DOHH2 (cell line): ENCODE measurements around the gene RTP3.

Experiments
- H3F3A ChIP-seq: fragments of 200-600 bp; sonication (generic), shearing (Covaris generic); 2 replicates; pipeline ENCODE4 v1.6.0; 2016; ENCODE audit warnings: antibody characterized with exemption, mild to moderate bottlenecking; ENCODE audit not compliant: control insufficient read depth, insufficient read depth
- H3K27ac ChIP-seq: fragments of 200-600 bp; sonication (generic); 2 replicates; pipeline ENCODE4 v1.5.1; 2014; ENCODE audit warnings: low read depth, mild to moderate bottlenecking, low read length, moderate library complexity
- H3K27me3 ChIP-seq: fragments of 200-600 bp; sonication (generic); 2 replicates; pipeline ENCODE4 v1.6.1; 2014; ENCODE audit warnings: mild to moderate bottlenecking, low read length, mixed read lengths; ENCODE audit not compliant: control insufficient read depth
- H3K36me3 ChIP-seq: fragments of 200-600 bp; sonication (generic); 2 replicates; pipeline ENCODE4 v1.6.1; 2014; ENCODE audit warnings: mild to moderate bottlenecking, low read length, moderate library complexity, mixed read lengths; ENCODE audit not compliant: control insufficient read depth
- H3K4me1 ChIP-seq: fragments of 200-600 bp; sonication (generic); 2 replicates; pipeline ENCODE4 v1.6.1; 2014; ENCODE audit warnings: mild to moderate bottlenecking, low read length, mixed read lengths; ENCODE audit not compliant: control insufficient read depth
- H3K4me2 ChIP-seq: fragments of 200-600 bp; sonication (generic); 2 replicates; pipeline ENCODE4 v1.6.0; 2014; ENCODE audit warnings: mild to moderate bottlenecking, low read length, moderate library complexity
- H3K4me3 ChIP-seq: fragments of 200-600 bp; sonication (generic); 2 replicates; pipeline ENCODE4 v1.5.1; 2014; ENCODE audit warnings: mild to moderate bottlenecking, low read length, mixed read lengths
- H3K79me2 ChIP-seq: fragments of 200-600 bp; sonication (generic); 2 replicates; pipeline ENCODE4 v1.6.1; 2014; ENCODE audit warnings: mild to moderate bottlenecking, low read length, mixed read lengths; ENCODE audit not compliant: control insufficient read depth
- H3K9me2 ChIP-seq: fragments of 200-600 bp; sonication (generic); replicated peaks from 2 replicates; pipeline ENCODE4 v1.6.1; 2014; ENCODE audit warnings: mild to moderate bottlenecking, low read length, mixed read lengths; ENCODE audit not compliant: control insufficient read depth
- H3K9me3 ChIP-seq: fragments of 200-600 bp; sonication (generic); 2 replicates; pipeline ENCODE4 v1.6.1; 2014; ENCODE audit warnings: antibody characterized with exemption, low read length, mixed read lengths; ENCODE audit not compliant: control insufficient read depth, insufficient read depth
- H4K20me1 ChIP-seq: fragments of 200-600 bp; sonication (generic); 2 replicates; pipeline ENCODE4 v1.6.0; 2014; ENCODE audit warnings: low read depth, mild to moderate bottlenecking, antibody characterized with exemption, low read length, moderate library complexity; ENCODE audit not compliant: control insufficient read depth, insufficient read depth
- EZH2phosphoT487 ChIP-seq: fragments of 200-600 bp; sonication (generic); IDR thresholded peaks from 2 replicates; pipeline ENCODE4 v1.6.1; 2017; ENCODE audit warnings: borderline replicate concordance, mild to moderate bottlenecking, antibody characterized with exemption, low read length, moderate library complexity, mixed read lengths
- TF ChIP-seq, protein P1 (sequence below): fragments of 200-600 bp; sonication (generic); IDR thresholded peaks from one replicate; pipeline ENCODE4 v1.5.1; 2014; ENCODE audit warnings: antibody characterized with exemption, mild to moderate bottlenecking, low read depth, low read length; ENCODE audit not compliant: poor library complexity, severe bottlenecking

Gene RTP3

GRCh38 chr3:46523556-46523955, 25.8 kb downstream of the RTP3 start:
- no peak overlapping the region for H3K27ac ChIP-seq
- no peaks in the 10 kb centered on the region for H3F3A ChIP-seq
- H3K4me2 ChIP-seq = no peak overlapping the region
- no peaks in the 10 kb centered on the region for H4K20me1 ChIP-seq
- TF ChIP-seq, protein P1, sequence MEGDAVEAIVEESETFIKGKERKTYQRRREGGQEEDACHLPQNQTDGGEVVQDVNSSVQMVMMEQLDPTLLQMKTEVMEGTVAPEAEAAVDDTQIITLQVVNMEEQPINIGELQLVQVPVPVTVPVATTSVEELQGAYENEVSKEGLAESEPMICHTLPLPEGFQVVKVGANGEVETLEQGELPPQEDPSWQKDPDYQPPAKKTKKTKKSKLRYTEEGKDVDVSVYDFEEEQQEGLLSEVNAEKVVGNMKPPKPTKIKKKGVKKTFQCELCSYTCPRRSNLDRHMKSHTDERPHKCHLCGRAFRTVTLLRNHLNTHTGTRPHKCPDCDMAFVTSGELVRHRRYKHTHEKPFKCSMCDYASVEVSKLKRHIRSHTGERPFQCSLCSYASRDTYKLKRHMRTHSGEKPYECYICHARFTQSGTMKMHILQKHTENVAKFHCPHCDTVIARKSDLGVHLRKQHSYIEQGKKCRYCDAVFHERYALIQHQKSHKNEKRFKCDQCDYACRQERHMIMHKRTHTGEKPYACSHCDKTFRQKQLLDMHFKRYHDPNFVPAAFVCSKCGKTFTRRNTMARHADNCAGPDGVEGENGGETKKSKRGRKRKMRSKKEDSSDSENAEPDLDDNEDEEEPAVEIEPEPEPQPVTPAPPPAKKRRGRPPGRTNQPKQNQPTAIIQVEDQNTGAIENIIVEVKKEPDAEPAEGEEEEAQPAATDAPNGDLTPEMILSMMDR = no peak
- TF ChIP-seq EZH2phosphoT487 = no peak
- no peaks in the 10 kb centered on the region for H3K9me3 ChIP-seq
- no peaks in the 10 kb centered on the region for H3K9me2 ChIP-seq
- no peak overlapping the region for H3K4me3 ChIP-seq
- peaks cover 13% of the 10 kb centered on the region for H3K4me1 ChIP-seq
- no peaks in the 10 kb centered on the region for H3K36me3 ChIP-seq
- H3K79me2 ChIP-seq = no peaks in the 10 kb centered on the region
- H3K27me3 ChIP-seq = no peaks in the 10 kb centered on the region

DNA sequence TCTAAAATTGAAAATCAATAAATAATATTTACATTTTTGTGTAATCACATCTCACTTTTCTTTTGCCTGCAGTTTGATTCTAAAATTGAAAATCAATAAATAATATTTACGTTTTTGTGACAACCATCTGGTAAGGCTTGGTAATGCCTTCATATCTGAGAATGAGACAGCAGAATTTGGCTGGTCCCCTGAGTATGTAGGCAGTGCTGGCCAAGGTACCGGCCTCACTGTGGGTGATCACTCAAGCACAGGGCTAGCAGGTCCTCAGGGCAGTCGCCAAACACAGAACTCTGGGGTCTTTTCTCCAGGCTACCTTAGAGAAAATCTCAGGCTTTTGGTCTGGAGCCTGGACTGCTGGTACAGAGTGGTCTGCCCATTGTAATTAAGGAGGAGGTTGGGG, 26.2 kb downstream of the RTP3 start:
- TF ChIP-seq EZH2phosphoT487 = no peak
- TF ChIP-seq, protein P1 = no peak
- Histone ChIP-seq H3F3A (no peaks in the 10 kb centered on the region), H3K27me3 (no peaks in the 10 kb centered on the region), H3K9me3 (no peaks in the 10 kb centered on the region), H3K9me2 (no peaks in the 10 kb centered on the region), H3K79me2 (no peaks in the 10 kb centered on the region), H4K20me1 (no peaks in the 10 kb centered on the region), H3K36me3 (no peaks in the 10 kb centered on the region), H3K4me2 (no peak overlapping the region), H3K27ac (no peak overlapping the region), H3K4me1 (peaks cover 13% of the 10 kb centered on the region), H3K4me3 (no peak overlapping the region)

GRCh38 chr3:46524832-46525231, 27.1 kb downstream of the RTP3 start:
- H3F3A ChIP-seq = no peaks in the 10 kb centered on the region
- no peaks in the 10 kb centered on the region for H3K9me3 ChIP-seq
- H3K27ac ChIP-seq = no peak overlapping the region
- no peaks in the 10 kb centered on the region for H3K36me3 ChIP-seq
- no peak overlapping the region for H3K4me3 ChIP-seq
- no peak overlapping the region for H3K4me2 ChIP-seq
- H4K20me1 ChIP-seq = no peaks in the 10 kb centered on the region
- no peaks in the 10 kb centered on the region for H3K79me2 ChIP-seq
- H3K27me3 ChIP-seq = no peaks in the 10 kb centered on the region
- H3K9me2 ChIP-seq = no peaks in the 10 kb centered on the region
- TF ChIP-seq, protein P1 = no peak
- TF ChIP-seq EZH2phosphoT487 = no peak
- H3K4me1 ChIP-seq = peaks cover 13% of the 10 kb centered on the region

DNA sequence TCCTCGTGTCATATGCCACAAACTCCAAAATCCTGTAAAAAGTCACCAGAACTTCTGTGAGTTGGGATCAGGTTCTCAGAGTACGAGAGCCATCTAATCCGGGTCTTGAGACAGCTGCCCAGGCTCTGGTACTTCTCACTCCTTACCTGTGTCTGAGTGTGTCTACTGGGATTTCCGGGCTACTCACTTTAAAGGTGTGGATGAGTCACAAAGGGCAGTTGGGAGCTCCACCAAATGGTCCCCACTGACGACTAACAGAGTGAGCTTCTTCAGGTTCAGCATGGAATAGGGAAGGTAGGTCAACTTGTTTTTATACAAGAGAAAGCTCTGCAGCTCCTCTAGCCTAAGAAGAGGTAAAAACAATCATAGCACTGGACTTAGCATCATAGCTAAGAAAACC, 29.5 kb downstream of the RTP3 start:
- H3K4me1 ChIP-seq = peaks cover 21% of the 10 kb centered on the region
- H3F3A ChIP-seq = no peaks in the 10 kb centered on the region

More for the DNA sequence above, 29.5 kb downstream of the RTP3 start:
- Histone ChIP-seq H3K9me2 (no peaks in the 10 kb centered on the region), H4K20me1 (no peaks in the 10 kb centered on the region), H3K36me3 (no peaks in the 10 kb centered on the region), H3K27me3 (no peaks in the 10 kb centered on the region), H3K4me2 (no peak overlapping the region), H3K9me3 (no peaks in the 10 kb centered on the region), H3K27ac (no peak overlapping the region), H3K79me2 (no peaks in the 10 kb centered on the region), H3K4me3 (no peak overlapping the region)
- TF ChIP-seq, protein P1 = no peak
- TF ChIP-seq EZH2phosphoT487 = no peak
